ENCODE measurements around the gene QSOX1.

- TF ChIP-seq CTCF (conservative IDR thresholded peaks at IDR 0.05; ENCODE audit: low read depth, low read length) (no peak), EZH2phosphoT487 (IDR thresholded peaks at IDR 0.05; ENCODE audit: borderline replicate concordance, low read length) (no peak)
These were observed 79.9 kb downstream of the QSOX1 start for GRCh38 chr1:180234369-180235076.

Measured in PC-3 (cell line).